Panc1 (cell line): ENCODE data around the gene CACTIN. TPM values are rescaled to one million over a fixed set of nuclear protein-coding genes. Genes with fewer than 3 reads are reported as not detected.

Experiments
- ATAC-seq: fragments of 200-7000 bp; cut with Tn5 transposase; 2 replicates; pipeline ENCODE4 v1.9.1; 2020; ENCODE audit warnings: mild to moderate bottlenecking, moderate library complexity
- BruUV-seq: library from RNA; stranded (reverse); fragments of 400-500 nt; replicated peaks from 2 replicates; lab custom pipeline; 2021; lab: Mats Ljungman, UMichigan
- CTCF ChIA-PET: fragments of 300-600 bp; sonication (Branson Sonifier 250); formaldehyde crosslinking; loops from one replicate; lab custom pipeline; 2022; ENCODE audit warnings: antibody characterized with exemption; lab: Charles Lee
- POLR2A ChIA-PET: fragments of 300-600 bp; sonication (Branson Sonifier 250); formaldehyde crosslinking; loops from one replicate; lab custom pipeline; 2022; ENCODE audit warnings: antibody characterized with exemption; lab: Charles Lee
- DNase-seq: peaks from one replicate; pipeline ENCODE4 v3.0.0-alpha.2; 2010; ENCODE audit warnings: low read depth, low spot score
- H3K27ac ChIP-seq: 2 replicates; pipeline ENCODE4 v1.5.1; 2011; ENCODE audit warnings: mild to moderate bottlenecking, low read length, inconsistent platforms
- H3K27me3 ChIP-seq: fragments of 200-500 bp; sonication (Bioruptor generic); 2 replicates; pipeline ENCODE4 v1.6.0; 2014; ENCODE audit warnings: low read length, inconsistent platforms; ENCODE audit not compliant: control insufficient read depth, insufficient read depth
- H3K36me3 ChIP-seq: fragments of 200-500 bp; sonication (Bioruptor generic); 2 replicates; pipeline ENCODE4 v1.5.1; 2014; ENCODE audit warnings: inconsistent platforms, mild to moderate bottlenecking, low read length, moderate library complexity; ENCODE audit not compliant: control insufficient read depth, insufficient read depth
- H3K4me1 ChIP-seq: 2 replicates; pipeline ENCODE4 v1.5.1; 2011; ENCODE audit warnings: inconsistent platforms, mild to moderate bottlenecking, low read length, moderate library complexity; ENCODE audit not compliant: control insufficient read depth, insufficient read depth
- H3K4me3 ChIP-seq, 2 experiments: 2 replicates each; pipeline ENCODE4 v1.5.1; 2011 to 2012; ENCODE audit warnings: low read depth in 2 of 2, low read length in 2 of 2, mild to moderate bottlenecking in 2 of 2, inconsistent platforms in 1 of 2, moderate library complexity in 1 of 2
- H3K9me3 ChIP-seq: fragments of 200-500 bp; sonication (Bioruptor generic); 2 replicates; pipeline ENCODE4 v1.5.1; 2014; ENCODE audit warnings: low read depth, mild to moderate bottlenecking, inconsistent platforms, low read length, moderate library complexity; ENCODE audit not compliant: control insufficient read depth, insufficient read depth
- POLR2AphosphoS5 ChIP-seq: IDR thresholded peaks from 2 replicates; pipeline ENCODE4 v1.6.1; 2012; ENCODE audit warnings: mild to moderate bottlenecking, low read depth, low read length, moderate library complexity
- SIN3A ChIP-seq: IDR thresholded peaks from 2 replicates; pipeline ENCODE4 v1.6.1; 2012; ENCODE audit warnings: low read depth, mild to moderate bottlenecking, low read length, moderate library complexity, borderline replicate concordance; ENCODE audit not compliant: insufficient read depth
- TCF7L2 ChIP-seq: IDR thresholded peaks from 2 replicates; pipeline ENCODE4 v1.6.1; 2011; ENCODE audit warnings: mild to moderate bottlenecking, low read depth, low read length, inconsistent platforms
- in situ Hi-C: cut with HindIII; loops from 2 replicates; pipeline ENCODE4 v1.10.0; 2016; ENCODE audit warnings: low sequenced_read_pairs, low pct_unique_long_range_greater_than_20kb
- intact Hi-C: fragments of 100-400 bp; cut with micrococcal nuclease; formaldehyde crosslinking; loops from one replicate; pipeline ENCODE4 v1.10.0; 2022; ENCODE audit not compliant: unreplicated experiment
- total RNA-seq: library from RNA; stranded (reverse); gene quantifications from one replicate; pipeline ENCODE4 v1.2.1, GENCODE V29; 2021; ENCODE audit not compliant: unreplicated experiment
- TF ChIP-seq, protein P1 (sequence below): fragments of 450-650 bp; IDR thresholded peaks from 2 replicates; pipeline ENCODE4 v1.5.1; 2017; ENCODE audit warnings: mild to moderate bottlenecking
- TF ChIP-seq, protein P2 (sequence below), 2 experiments: IDR thresholded peaks; 2 replicates each; pipeline ENCODE4 v1.6.1; 2011 to 2012; ENCODE audit warnings: low read depth in 2 of 2, control low read depth in 1 of 2, low read length in 1 of 2, mild to moderate bottlenecking in 1 of 2, moderate library complexity in 1 of 2; ENCODE audit not compliant: insufficient read depth in 1 of 2

Gene CACTIN
- total RNA-seq, 1 experiment from 2014 or later = 25.2 TPM

DNA sequence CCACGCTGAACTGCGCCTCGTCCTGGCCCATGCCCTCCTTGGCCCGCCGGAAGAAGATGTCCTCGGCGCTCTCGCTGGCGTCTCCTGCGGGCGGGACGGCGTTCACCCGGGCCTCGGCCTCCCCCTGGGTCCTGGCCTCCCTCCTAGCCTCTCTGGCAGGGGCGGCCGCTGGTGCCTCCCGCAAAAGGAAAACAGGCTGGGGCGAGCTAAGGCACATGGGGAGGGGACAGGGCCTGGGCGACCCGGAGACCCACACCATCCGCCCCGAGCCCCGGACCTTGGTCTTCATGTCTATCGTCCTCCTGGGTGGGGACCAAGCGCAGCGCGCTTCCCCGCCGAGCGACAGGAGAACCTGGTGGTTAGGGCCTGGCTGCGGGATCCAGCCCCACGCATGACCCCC, 14.3 kb downstream of the CACTIN start:
- no peaks in the 10 kb centered on the region for H3K9me3 ChIP-seq
- ChIA-PET CTCF (no interaction called here), POLR2A (no interaction called here)
- ATAC-seq (no peak), DNase-seq (no peak)
- no peaks in the 10 kb centered on the region for H3K36me3 ChIP-seq
- no peak for TF ChIP-seq SIN3A
- TF ChIP-seq, protein P1, sequence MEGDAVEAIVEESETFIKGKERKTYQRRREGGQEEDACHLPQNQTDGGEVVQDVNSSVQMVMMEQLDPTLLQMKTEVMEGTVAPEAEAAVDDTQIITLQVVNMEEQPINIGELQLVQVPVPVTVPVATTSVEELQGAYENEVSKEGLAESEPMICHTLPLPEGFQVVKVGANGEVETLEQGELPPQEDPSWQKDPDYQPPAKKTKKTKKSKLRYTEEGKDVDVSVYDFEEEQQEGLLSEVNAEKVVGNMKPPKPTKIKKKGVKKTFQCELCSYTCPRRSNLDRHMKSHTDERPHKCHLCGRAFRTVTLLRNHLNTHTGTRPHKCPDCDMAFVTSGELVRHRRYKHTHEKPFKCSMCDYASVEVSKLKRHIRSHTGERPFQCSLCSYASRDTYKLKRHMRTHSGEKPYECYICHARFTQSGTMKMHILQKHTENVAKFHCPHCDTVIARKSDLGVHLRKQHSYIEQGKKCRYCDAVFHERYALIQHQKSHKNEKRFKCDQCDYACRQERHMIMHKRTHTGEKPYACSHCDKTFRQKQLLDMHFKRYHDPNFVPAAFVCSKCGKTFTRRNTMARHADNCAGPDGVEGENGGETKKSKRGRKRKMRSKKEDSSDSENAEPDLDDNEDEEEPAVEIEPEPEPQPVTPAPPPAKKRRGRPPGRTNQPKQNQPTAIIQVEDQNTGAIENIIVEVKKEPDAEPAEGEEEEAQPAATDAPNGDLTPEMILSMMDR = no peak
- no peak for TF ChIP-seq TCF7L2
- TF ChIP-seq POLR2AphosphoS5 = no peak
- TF ChIP-seq, protein P2, sequence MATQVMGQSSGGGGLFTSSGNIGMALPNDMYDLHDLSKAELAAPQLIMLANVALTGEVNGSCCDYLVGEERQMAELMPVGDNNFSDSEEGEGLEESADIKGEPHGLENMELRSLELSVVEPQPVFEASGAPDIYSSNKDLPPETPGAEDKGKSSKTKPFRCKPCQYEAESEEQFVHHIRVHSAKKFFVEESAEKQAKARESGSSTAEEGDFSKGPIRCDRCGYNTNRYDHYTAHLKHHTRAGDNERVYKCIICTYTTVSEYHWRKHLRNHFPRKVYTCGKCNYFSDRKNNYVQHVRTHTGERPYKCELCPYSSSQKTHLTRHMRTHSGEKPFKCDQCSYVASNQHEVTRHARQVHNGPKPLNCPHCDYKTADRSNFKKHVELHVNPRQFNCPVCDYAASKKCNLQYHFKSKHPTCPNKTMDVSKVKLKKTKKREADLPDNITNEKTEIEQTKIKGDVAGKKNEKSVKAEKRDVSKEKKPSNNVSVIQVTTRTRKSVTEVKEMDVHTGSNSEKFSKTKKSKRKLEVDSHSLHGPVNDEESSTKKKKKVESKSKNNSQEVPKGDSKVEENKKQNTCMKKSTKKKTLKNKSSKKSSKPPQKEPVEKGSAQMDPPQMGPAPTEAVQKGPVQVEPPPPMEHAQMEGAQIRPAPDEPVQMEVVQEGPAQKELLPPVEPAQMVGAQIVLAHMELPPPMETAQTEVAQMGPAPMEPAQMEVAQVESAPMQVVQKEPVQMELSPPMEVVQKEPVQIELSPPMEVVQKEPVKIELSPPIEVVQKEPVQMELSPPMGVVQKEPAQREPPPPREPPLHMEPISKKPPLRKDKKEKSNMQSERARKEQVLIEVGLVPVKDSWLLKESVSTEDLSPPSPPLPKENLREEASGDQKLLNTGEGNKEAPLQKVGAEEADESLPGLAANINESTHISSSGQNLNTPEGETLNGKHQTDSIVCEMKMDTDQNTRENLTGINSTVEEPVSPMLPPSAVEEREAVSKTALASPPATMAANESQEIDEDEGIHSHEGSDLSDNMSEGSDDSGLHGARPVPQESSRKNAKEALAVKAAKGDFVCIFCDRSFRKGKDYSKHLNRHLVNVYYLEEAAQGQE (IDR thresholded peaks at IDR 0.05; ENCODE audit: insufficient read depth in 1 of 2, low read depth in 2 of 2, low read length in 1 of 2) = no peak
- intact Hi-C loops = no loop called here
- H3K27ac ChIP-seq = no peak overlapping the region
- H3K4me3 ChIP-seq = no peak overlapping the region
- BruUV-seq = no TSS peak
- H3K27me3 ChIP-seq = no peaks in the 10 kb centered on the region
- H3K4me1 ChIP-seq = peaks cover 26% of the 10 kb centered on the region
- in situ Hi-C loops = no loop called here

DNA sequence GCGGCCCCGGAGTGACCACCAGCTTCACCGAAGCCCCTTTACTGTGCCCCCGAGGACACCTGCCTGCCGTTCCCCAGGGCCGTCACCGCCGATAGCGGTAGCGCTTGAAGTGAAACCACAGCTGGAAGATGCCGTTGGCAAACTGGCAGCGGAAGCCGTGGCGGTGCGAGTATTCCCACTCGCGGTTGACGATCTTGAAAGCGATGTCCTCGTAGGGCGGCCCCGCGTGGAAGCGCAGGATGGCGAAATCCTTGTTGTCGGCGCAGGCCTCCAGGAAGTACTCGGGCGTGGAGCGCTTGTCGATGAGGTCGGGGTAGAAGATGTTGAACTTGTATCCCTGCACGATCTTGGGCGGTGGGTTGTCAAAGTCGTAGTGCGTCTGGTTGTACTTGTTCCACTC, 14.7 kb downstream of the CACTIN start:
- POLR2A ChIA-PET = no interaction called here
- no peak overlapping the region for H3K27ac ChIP-seq
- ATAC-seq = no peak
- intact Hi-C loops = no loop called here
- H3K4me1 ChIP-seq = peaks cover 26% of the 10 kb centered on the region
- CTCF ChIA-PET = no interaction called here
- no peaks in the 10 kb centered on the region for H3K36me3 ChIP-seq
- DNase-seq = no peak
- no peak overlapping the region for H3K4me3 ChIP-seq
- TF ChIP-seq TCF7L2 (no peak), POLR2AphosphoS5 (no peak), SIN3A (no peak)
- TF ChIP-seq, protein P1 = no peak
- TF ChIP-seq, protein P2 (IDR thresholded peaks at IDR 0.05; ENCODE audit: insufficient read depth in 1 of 2, low read depth in 2 of 2, low read length in 1 of 2) = no peak
- no peaks in the 10 kb centered on the region for H3K9me3 ChIP-seq
- H3K27me3 ChIP-seq = no peaks in the 10 kb centered on the region
- no TSS peak for BruUV-seq
- in situ Hi-C loops = no loop called here
